GM12873 (cell line): ENCODE data around the gene SLC35E1.

ENCODE experiments used
- CTCF ChIP-seq: IDR thresholded peaks from 2 replicates; pipeline ENCODE4 v1.5.1; 2012; ENCODE audit warnings: low read depth, mild to moderate bottlenecking, moderate library complexity, low read length, control low read depth; ENCODE audit not compliant: insufficient read depth; ENCODE audit errors: missing control alignments

SLC35E1 gene

GRCh38 chr19:16541526-16542044 is 30.6 kb downstream of the SLC35E1 start:
- TF ChIP-seq CTCF = no peak

- TF ChIP-seq CTCF = no peak
Observed at GRCh38 chr19:16540948-16541347, 31.3 kb downstream of the SLC35E1 start.

- no peak for TF ChIP-seq CTCF
Observed at GRCh38 chr19:16537111-16537510, 35.1 kb downstream of the SLC35E1 start.

GRCh38 chr19:16536130-16536529 is 36.1 kb downstream of the SLC35E1 start:
- TF ChIP-seq CTCF = no peak

GRCh38 chr19:16535381-16535780 is 36.8 kb downstream of the SLC35E1 start:
- no peak for TF ChIP-seq CTCF

- no peak for TF ChIP-seq CTCF
Observed at GRCh38 chr19:16532440-16533234, 39.6 kb downstream of the SLC35E1 start.

- TF ChIP-seq CTCF = no peak
Observed at GRCh38 chr19:16531380-16531669, 40.9 kb downstream of the SLC35E1 start.
